Left lobe of liver (tissue), 2 donors: ENCODE measurements around the gene WDR49. TPM values are rescaled to one million over a fixed set of nuclear protein-coding genes. Genes with fewer than 3 reads are reported as not detected.
"Not testable (repeated sequence)": the region's sequence is repeated elsewhere in the genome, so short reads cannot be mapped to it uniquely, and the experiment has no call there.

ENCODE experiments used
- ATAC-seq: fragments of 200-7000 bp; cut with Tn5 transposase; one replicate; pipeline ENCODE4 v1.9.1; 2020; ENCODE audit warnings: mild to moderate bottlenecking, moderate library complexity
- DNase-seq: peaks from one replicate; pipeline ENCODE4 v3.0.0-alpha.2; 2020; ENCODE audit warnings: low spot score
- total RNA-seq: library from RNA; stranded (reverse); gene quantifications from one replicate; pipeline ENCODE4 v1.2.1, GENCODE V29; 2021
- donor health status: DM: no; HTN: no; CAD: no; lungs with moderate emphysema.
- donor health status: DM: no; HTN: yes; CAD: no.

The WDR49 gene
- total RNA-seq, 1 donor from 2014 or later, result not detected

DNA sequence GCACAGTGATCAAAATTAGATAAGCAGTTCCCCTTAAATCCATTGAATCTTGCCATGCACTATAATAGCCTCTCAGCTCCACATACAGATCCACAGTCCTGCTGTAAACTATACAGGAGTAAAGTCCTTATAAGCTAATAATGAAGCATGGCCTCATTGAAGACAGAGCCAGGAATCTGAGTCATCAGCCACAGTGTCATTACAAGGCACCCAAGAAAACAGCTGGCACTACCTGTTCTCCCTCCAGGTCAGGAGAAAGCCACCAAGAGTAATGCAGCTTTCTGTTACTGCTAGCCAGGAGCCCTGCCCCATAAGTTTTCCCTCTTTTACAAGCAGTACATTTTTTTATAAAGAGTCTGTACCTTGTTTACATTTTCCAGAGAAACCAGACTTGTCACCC is 27.3 kb downstream of the WDR49 start:
- DNase-seq (no peak), ATAC-seq (no peak)

DNA sequence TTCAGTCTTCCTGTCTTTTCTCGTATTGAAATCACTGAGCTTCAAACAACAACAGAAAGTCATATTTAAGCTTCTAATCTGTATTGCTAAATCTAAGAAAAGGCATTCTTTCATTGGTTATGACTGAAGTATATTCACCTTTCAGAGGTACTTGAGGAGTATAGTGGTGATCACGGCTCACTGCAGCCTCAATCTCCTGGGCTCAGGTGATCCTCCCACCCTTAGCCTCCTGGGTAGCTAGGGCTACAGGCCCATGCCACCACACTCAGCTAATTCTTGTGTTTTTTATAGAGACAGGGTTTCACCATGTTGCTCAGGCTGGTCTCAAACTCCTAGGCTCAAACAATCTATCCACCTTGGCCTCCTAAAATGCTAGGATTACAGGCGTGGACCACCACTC is 38.7 kb downstream of the WDR49 start:
- ATAC-seq (no peak), DNase-seq (no peak)

DNA sequence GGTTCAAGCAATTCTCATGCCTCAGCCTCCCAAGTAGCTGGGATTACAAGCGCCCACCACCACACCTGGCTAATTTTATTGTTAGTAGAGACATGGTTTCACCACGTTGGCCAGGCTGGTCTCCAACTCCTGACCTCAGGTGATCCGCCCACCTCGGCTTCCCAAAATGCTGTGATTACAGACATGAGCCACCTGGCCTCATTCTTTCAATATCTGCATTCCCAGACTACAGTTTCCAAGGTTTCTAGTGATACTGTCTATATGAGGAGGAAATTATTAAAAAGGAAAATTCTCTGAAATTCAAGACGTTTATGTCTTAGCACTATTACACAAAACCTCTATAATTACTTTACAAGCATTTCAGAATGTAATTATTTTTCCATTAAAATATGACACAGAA is 39.5 kb downstream of the WDR49 start:
- ATAC-seq, DNase-seq: not testable (repeated sequence)

DNA sequence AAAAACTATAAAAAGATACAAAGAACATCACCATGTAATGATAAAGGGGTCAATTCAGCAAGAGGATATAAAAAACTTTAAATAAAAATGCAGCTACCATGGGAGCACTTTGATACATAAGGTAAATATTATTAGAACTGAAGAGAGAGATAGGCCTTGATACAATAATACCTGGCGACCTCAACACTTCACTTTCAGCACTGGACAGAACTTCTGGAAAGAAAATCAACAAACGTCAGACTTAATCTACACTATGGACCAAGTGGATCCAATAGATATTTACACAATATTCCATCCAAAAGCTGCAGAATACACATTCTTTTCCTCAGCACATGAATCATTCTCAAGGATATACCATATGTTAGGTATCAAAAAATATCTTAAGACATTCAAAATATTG is 42.0 kb downstream of the WDR49 start:
- no peak for DNase-seq
- ATAC-seq, result no peak

DNA sequence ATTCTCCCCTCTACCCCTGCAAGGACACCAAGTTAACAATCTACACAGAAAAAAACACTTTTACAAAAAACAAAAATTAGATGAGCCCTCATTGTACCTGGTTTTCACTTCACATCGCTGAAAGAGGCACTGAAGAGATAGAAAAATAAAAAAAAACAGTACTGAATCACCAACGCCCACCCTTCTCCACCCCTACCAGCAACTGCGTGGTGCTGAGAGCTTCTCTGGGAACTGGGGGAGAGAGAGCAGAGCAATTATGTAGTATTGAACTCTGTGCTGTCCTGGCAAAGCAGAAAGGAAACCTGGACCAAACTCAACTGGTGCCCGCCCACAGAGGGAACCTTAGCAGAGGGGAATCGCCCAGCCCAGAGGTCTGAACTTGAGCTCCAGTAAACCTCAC is 44.6 kb downstream of the WDR49 start:
- ATAC-seq, result no peak
- DNase-seq, result no peak

DNA sequence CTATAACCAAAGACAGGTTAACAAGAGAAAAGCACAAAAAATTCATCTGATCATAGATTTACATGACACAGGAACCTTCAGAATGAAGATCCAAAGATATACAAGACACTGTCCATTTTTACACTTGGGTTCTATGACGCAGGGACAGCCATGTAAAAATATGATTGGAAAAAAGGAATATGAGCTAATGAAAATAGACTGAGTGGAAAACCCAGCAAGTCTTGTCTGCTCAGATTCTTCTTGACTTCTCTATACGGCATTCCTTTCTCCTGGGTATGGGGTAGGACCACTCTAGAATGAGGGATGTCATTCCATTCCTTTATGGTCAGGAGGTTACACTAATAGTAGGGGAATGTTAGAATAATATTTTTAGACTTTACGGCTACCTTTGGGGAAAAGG is 46.9 kb downstream of the WDR49 start:
- ATAC-seq (no peak), DNase-seq (no peak)

DNA sequence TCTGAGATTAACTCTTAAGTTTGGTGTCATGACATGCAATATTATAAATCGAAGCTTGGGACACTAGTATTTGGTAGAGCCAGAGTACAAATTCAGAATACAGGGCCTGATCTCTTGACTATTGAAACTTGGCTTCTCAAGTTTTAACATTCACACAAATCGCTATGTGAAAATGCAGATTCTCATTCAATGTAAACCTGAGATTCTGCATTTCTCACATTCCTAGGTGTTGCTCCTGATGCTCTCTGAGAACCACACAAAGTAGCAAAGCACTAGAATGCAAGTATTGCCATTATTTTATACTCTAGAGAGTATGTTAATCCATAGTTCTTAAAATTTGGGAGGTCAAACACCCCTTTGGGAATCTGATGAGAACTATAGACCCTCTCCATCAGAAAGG is 47.9 kb downstream of the WDR49 start:
- ATAC-seq (no peak), DNase-seq (no peak)

DNA sequence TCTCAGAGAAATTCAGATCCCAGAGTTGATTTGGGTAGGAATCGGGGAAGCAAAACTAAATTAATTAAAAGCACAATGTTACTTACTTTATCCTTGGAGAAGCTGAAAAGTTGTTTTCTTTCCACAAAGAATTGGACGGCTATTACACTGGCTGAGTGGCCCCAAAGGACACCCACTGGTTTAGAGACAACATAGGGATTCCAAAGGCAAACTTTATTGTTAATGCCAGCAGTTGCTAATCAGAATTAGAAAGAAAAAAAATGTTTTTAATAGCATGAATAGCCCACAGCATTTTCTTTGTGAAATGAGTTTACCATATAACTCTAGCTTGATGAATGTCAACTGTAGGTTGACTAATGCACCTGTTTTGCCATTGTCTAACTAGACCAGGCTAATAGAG is 51.7 kb downstream of the WDR49 start:
- DNase-seq (no peak), ATAC-seq (no peak)

DNA sequence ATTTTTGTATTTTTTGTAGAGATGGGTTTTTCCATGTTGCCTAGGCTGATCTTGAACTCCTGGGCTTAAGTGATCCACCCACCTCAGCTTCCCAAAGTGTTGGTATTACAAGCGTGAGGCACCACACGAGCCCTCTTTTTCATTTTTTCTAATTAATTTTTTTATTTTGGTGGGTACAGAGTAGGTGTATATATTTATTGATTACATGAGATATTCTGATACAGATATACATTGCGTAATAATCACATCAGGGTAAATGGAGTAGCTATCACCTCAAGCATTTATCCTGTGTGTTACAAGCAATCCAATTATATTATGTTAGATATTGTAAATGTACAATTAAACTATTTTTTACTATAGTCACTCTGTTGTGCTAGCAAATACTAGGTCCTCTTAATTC is 66.1 kb downstream of the WDR49 start:
- ATAC-seq (no peak), DNase-seq (no peak)

DNA sequence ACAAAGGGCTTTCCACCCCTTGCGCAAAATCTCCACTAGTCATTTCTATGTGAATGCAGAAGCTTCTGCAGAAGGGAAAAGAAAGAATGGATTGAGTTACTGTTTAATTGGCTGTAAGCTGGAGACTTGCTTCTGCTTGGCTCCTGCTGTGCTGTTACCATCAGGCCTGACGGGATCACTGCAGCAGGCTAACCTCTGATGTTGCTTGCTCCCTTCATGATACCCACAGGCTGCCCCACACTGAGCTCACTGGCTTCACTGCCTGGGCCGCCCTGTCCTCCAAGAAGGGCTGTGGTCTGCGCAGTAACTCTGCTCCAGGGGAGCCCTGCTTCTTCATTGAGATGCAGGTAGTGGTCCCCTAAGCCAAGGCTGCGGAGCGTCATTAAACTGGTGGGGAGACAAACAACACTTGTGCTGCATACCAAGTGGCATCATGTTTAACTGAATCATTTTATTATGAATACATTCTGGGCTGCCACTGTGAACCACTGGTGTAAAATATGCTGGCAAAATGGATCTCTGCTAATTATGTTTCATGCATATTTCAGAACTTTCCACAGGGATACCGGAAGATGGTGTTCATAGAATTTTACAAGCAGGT is 78.6 kb downstream of the WDR49 start:
- DNase-seq, result no peak
- ATAC-seq, result no peak

DNA sequence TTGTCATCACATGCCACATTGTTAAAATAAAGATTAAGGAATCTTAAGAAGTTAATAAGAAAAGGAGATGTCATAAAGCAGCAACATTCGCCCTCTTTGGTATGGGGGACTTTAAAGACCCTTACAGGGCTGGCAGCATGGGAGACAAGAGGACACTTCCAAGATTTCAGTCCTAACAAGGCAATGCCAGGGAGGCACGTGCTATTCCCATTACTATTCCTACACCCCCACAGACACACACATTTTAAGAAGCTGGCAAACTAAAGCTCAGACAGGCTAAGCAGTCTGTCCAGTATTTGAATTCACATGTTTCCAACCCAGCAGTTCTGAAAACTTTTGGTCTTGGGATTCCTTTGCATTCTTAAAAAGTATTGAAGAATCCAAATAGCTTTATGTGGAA is 80.8 kb downstream of the WDR49 start:
- DNase-seq, result no peak
- no peak for ATAC-seq

DNA sequence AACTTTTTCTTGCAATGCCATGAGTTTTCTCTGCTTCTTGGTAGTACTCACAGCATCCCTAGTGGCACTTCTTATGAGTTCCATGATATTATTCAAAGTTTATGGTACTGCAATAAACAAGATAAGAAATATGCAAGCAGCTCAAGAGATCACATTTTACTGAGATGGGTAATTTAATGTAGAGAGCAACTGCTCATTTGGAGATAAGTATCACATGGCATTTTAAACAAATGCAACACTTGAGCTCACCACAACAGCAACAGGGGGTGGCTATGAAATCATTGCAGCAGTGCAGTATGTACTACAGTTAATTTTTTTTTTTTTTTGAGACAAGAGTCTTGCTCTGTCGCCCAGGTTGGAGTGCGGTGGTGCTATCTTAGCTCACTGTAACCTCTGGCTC is 85.1 kb downstream of the WDR49 start:
- DNase-seq, result no peak
- no peak for ATAC-seq

DNA sequence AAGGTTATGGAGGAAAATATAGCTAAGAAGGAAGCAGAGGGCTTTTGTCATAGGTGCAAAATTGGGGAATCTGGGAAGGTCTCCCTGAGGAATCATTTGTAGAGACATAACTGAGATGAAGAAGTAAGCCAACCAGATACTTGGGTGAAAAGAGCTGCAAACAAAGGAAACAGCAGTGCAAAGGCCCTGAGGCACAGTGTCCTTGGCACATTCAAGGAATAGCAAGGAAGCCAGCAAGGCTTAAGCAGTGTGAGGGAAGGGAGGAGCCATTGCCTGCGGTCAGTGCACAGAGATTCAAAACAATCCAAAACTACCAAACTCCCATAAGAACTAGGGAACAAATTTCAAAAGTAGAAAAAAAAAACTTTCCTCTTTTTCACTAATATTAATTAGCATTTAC is 88.3 kb downstream of the WDR49 start:
- DNase-seq, result no peak
- ATAC-seq, result no peak

DNA sequence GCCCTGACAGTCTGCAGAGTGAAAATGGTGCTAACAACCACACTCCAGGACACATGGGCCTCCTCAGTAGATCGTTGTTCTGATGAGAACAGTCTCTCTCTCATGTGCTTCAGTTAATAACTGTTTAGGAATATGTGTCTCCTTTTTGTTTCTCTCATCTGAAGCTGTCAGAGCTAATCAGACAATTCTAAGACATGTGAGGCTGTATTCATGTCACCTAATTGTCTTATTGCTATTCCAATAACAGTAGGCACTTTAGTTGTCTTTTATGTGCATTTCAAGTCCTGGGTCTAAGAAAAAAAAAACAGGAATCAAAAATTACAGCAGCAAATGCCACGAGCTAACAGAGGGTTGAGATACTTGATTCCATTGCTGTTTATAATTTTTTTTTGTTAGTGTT is 89.1 kb downstream of the WDR49 start:
- ATAC-seq (no peak), DNase-seq (no peak)

DNA sequence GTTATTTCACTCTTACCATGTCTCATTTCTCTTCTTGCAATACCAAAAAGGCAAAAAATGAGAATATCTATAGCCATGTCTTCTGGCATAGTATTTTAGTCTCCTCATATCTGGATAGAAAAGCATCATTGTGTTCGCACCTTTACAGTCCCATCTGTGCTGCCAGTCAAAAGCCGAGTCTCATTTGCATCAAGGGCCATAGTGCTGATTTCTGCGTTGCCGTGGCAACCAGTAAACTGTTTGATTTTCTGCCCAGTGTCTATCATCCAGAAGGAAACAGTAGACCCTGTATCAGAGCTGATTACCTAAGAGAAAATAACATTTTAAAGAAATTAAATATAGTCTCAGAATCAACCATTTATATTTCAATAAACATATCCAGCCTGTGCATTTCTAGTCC is 93.8 kb downstream of the WDR49 start:
- ATAC-seq (no peak), DNase-seq (no peak)

DNA sequence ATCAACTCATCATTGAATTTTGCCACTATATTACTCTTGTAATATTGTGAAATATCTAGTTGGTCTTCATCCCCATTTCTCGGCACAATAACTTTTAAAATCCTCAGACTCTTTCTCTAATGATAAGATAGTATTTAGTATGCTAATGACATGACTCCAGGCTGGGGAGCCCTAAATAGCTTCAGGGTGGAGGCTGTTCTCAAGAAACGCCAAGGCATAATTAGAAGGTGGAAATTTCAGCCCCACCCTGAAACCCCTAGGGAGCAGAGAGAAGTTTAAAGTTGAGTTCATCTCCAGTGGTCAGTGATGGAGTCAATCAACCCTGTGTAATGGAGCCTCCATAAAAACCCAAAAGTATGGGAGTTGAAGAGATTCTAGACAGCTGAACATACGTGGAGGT is 98.8 kb downstream of the WDR49 start:
- DNase-seq (no peak), ATAC-seq (no peak)

DNA sequence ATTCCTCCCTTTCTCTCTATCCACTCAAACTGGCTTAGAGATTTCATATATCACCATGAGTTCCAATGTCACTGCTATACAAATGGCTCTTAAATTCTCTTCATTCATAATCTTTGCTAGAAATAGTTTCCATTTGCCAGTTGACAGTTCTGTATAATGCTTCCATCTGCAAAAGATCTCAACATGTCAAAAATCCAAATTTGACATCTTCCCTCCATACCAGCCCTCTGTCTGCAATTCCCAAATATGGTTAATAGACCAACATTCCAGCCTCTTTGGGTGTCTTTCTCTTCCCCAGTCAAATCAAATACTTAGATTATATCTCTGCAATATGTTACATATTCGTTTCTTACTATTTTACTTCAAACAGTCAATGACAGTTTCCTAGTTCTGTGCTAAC is 115.7 kb downstream of the WDR49 start:
- no peak for ATAC-seq
- DNase-seq, result no peak

DNA sequence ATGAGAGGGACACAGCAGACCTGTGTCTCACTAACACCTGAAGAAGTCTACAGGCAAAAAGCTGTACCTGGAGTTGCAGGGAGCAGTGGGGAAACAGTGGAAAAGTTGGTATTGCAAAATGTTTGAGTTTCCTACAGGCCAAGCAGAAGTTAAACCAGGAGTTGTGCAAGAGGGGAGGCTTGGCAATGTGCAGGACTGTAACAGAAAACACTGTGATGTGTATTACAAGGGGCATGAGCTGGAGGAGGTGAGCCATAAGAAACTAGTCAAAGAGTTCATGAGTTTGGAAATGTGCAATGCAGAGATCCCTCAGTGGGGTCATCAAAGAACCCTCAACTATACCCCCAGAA is 132.8 kb downstream of the WDR49 start:
- ATAC-seq, result peak; percentile 69
- DNase-seq, result no peak

DNA sequence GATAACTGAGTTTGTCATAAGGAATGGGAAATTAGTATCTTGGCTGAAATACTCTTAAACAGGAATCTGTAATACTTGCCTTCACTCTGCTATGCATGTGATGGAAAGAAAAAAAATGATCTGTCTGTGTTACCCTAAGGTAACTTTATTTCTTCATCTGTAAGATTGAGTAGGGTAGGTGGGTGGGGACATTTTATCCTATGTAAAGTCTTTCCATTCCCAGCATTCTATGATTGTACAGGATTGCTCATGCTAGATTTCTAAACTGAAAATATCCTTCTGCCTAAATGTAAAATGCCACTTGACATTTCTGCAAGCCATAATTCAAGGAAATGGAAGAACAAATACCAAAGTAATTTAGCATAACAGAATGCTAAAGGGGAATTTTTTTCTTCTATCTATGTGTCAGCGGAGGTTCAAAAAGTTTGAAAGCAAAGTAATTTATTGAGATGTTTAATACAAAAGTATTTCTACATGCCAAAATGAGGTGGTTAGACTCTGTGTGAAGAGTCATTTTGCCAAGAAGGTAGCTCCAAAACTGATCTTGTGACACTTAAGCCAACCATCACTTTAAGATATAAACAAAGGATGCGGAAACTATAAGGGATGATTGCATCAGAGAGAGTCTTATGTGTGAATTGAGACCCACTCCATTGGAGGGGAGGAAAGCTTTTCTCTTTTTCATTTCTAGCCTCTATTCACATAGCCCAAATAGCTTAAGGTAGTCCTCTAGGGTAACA is 133.3 kb downstream of the WDR49 start:
- ATAC-seq (no peak), DNase-seq (no peak)

DNA sequence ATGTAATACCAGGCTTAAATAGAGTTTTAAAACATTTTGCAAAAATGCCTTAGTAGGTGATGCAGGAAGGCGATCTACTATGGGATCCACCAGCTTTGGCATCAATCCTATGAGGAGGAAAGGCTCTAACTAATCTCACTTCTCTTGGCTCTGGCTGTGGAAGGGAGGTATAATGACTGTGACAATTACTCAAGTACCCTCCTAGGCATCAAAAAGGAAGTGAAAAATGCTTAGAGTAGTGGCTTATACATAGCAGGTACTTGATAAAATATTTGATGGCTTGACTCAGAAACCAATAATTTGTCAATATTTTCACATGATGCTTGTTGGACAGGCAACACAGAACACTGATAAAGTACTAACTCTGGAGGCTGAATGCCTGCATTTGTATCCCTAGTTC is 145.8 kb downstream of the WDR49 start:
- DNase-seq (no peak), ATAC-seq (no peak)

DNA sequence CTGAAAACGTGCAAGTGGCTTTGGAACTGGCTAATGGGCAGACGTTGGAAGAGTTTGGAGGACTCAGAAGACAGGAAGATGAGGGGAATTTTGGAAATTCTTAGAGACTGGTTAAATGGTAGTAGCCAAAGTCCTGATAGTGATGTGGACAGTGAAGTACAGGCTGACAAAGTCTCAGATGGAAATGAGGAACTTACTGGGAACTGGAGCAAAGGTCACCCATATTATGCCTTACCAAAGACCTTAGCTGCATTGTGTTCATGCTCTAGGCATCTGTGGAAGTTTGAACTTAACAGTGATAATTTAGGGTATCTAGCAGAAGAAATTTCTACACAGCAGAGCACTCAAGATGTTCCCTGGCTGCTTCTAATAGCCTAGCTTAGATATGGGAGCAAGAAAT is 151.3 kb downstream of the WDR49 start:
- DNase-seq, result no peak
- ATAC-seq, result no peak

DNA sequence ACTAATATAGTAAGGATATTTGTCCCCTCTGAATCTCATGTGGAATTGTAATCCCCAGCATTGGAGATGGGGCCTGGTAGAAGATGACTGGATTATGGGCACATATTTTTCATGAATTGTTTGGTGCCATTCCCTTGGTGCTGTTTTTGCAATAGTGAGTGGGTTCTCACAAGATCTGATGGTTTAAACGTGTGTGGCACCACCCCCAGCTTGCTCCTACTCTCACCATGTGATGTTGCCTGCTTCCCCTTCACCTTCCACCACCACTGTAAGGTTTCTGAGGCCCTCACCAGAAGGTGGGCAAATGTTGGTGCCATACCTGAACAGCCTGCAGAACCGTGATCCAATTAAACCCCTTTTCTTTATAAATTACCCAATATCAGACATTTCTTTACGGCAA is 151.8 kb downstream of the WDR49 start:
- no peak for ATAC-seq
- no peak for DNase-seq

DNA sequence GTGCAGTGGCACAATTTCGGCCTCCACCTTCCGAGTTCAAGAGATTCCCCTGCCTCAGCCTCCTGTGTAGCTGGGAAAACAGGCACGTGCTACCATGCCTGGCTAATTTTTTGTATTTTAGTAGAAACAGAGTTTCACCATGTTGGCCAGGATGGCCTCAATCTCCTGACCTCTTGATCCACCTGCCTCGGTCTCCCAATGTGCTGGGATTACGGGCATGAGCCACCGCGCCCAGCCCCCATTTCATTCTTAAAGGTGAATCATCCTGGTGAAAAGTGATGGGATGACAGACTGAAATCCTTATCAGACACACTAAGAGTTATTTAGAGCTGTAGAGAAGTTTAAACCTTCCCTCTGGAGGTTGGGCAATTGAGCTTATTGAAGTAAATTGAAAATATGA is 155.8 kb downstream of the WDR49 start:
- ATAC-seq (no peak), DNase-seq (no peak)
